Endothelial cell of umbilical vein (primary cell): ENCODE measurements around the gene CA5A.

Source experiments
- CTCF ChIP-seq, 2 donors: IDR thresholded peaks; 1 replicate in 1 of 2; 2 replicates in 1 of 2; pipeline ENCODE4 v1.5.1; 2011; ENCODE audit warnings: low read length in 2 of 2, mild to moderate bottlenecking in 2 of 2, moderate library complexity in 2 of 2, control low read depth in 1 of 2, inconsistent platforms in 1 of 2, low read depth in 1 of 2; ENCODE audit not compliant: insufficient read depth in 1 of 2; ENCODE audit errors: extremely low read depth in 1 of 2
- MYC ChIP-seq: IDR thresholded peaks from one replicate; pipeline ENCODE4 v1.6.1; 2011; ENCODE audit warnings: mild to moderate bottlenecking, low read depth, low read length
- POLR2A ChIP-seq: IDR thresholded peaks from 2 replicates; pipeline ENCODE4 v1.6.1; 2012; ENCODE audit warnings: low read depth, mild to moderate bottlenecking, control low read depth, low read length

- TF ChIP-seq MYC: no peak
- no peak for TF ChIP-seq CTCF (IDR thresholded peaks at IDR 0.05; ENCODE audit: extremely low read depth in 1 of 2, insufficient read depth in 1 of 2, low read depth in 1 of 2, low read length in 2 of 2)
- no peak for TF ChIP-seq POLR2A
These were observed 11.2 kb upstream of the CA5A start for GRCh38 chr16:87947356-87948118.
